Activated CD4-positive, alpha-beta T cell treated with anti-CD3 and anti-CD28 coated beads for 36 hours (primary cell): ENCODE measurements around the gene BEST4. TPM values are rescaled to one million over a fixed set of nuclear protein-coding genes. Genes with fewer than 3 reads are reported as not detected.

Experiments
- ATAC-seq: fragments of 200-7000 bp; cut with Tn5 transposase; one replicate; pipeline ENCODE4 v1.10.0; 2021; ENCODE audit warnings: mild to moderate bottlenecking, moderate library complexity
- CTCF ChIA-PET: fragments of 350-600 bp; sonication (Branson Sonifier 250); formaldehyde crosslinking; loops from one replicate; lab custom pipeline; 2021; ENCODE audit warnings: antibody characterized with exemption; lab: Charles Lee
- POLR2A ChIA-PET: fragments of 350-600 bp; sonication (Branson Sonifier 250); formaldehyde crosslinking; loops from one replicate; lab custom pipeline; 2021; ENCODE audit warnings: antibody characterized with exemption, inconsistent platforms; lab: Charles Lee
- DNase-seq: peaks from one replicate; pipeline ENCODE4 v3.0.0-alpha.2; 2020
- H3K27ac Mint-ChIP-seq: one replicate; pipeline ENCODE4 v1.8.0; 2021; ENCODE audit warnings: mixed read lengths
- H3K27me3 Mint-ChIP-seq: one replicate; pipeline ENCODE4 v1.8.0; 2021; ENCODE audit warnings: mixed read lengths
- H3K36me3 Mint-ChIP-seq: one replicate; pipeline ENCODE4 v1.8.0; 2021; ENCODE audit warnings: low read depth, mixed read lengths
- H3K4me1 Mint-ChIP-seq: one replicate; pipeline ENCODE4 v1.8.0; 2021; ENCODE audit warnings: mixed read lengths
- H3K4me3 Mint-ChIP-seq: one replicate; pipeline ENCODE4 v1.8.0; 2021; ENCODE audit warnings: mild to moderate bottlenecking, moderate library complexity, mixed read lengths
- H3K9me3 Mint-ChIP-seq: one replicate; pipeline ENCODE4 v1.8.0; 2021; ENCODE audit warnings: low read depth, mixed read lengths
- intact Hi-C, 2 experiments: fragments of 100-400 bp; cut with DNase I in 1 of 2; cut with micrococcal nuclease in 1 of 2; formaldehyde crosslinking; loops; one replicate each; pipeline versions ENCODE4 v1.14.2 to v1.15.1; 2022 to 2024; cut with DNase I, micrococcal nuclease
- total RNA-seq, 2 experiments: library from RNA; stranded (reverse); gene quantifications; one replicate each; pipeline ENCODE4 v1.2.3, GENCODE V29; 2021

BEST4 gene
- total RNA-seq = under 1 TPM; 0.69 to 0.71 TPM

GRCh38 chr1:44788120-44788860 is at the start of gene BEST4:
TSS of gene BEST4 (minus strand) at chr1:44788170. CDS start at chr1:44787705, 465 bp downstream.
- Mint-ChIP-seq H3K4me1 (peaks cover 27% of the 10 kb centered on the region), H3K36me3 (peaks cover 1% of the 10 kb centered on the region), H3K4me3 (no peak within 1 kb of the TSS), H3K27ac (no peak within 1 kb of the TSS), H3K27me3 (no peaks in the 10 kb centered on the region), H3K9me3 (no peaks in the 10 kb centered on the region)
- ChIA-PET POLR2A (interaction anchor here (0.6 to 3.2 kb wide), 7 partner anchors 12 to 760 kb away, joined by 3 to 29 read pairs (median 5); partner anchors contain the start of genes DYNLT4, PLK3 and RNU5D-1), CTCF (interaction anchor here (0.6 to 1.3 kb wide), 6 partner anchors 8 to 705 kb away, joined by 3 to 4 read pairs (median 3); partner anchors contain the start of gene PLK3)
- DNase-seq (no peak), ATAC-seq (no peak)
- intact Hi-C loops = loop anchor here in 1 of 2 experiments (5.0 kb wide), 1 partner anchor 224 kb away; the partner anchor contains the start of genes HECTD3 and UROD

GRCh38 chr1:44835738-44836675 is 48.0 kb upstream of the BEST4 start:
- H3K4me1 Mint-ChIP-seq = peaks cover 3% of the 10 kb centered on the region
- H3K36me3 Mint-ChIP-seq = no peaks in the 10 kb centered on the region
- ATAC-seq = peak; percentile 99
- H3K27me3 Mint-ChIP-seq = peaks cover 5% of the 10 kb centered on the region
- no peaks in the 10 kb centered on the region for H3K9me3 Mint-ChIP-seq
- POLR2A ChIA-PET = interaction anchor here (0.6 to 1.0 kb wide), 2 partner anchors 17 to 153 kb away, joined by 3 to 7 read pairs; no protein-coding TSS in a partner anchor
- peak; percentile 96 for DNase-seq
- CTCF ChIA-PET = interaction anchor here (0.6 to 2.0 kb wide), 7 partner anchors 8 to 731 kb away, joined by 3 to 7 read pairs (median 3); no protein-coding TSS in a partner anchor
- no peak overlapping the region for H3K27ac Mint-ChIP-seq
- H3K4me3 Mint-ChIP-seq = no peak overlapping the region
- intact Hi-C loops = loop anchor here (1.0 to 5.0 kb wide), 8 partner anchors 50 to 657 kb away; partner anchors contain the start of genes HECTD3 (in 2 of the 2), TESK2 (in 1 of the 2) and UROD (in 1 of the 2)

GRCh38 chr1:44834328-44834727 is 46.4 kb upstream of the BEST4 start:
- Mint-ChIP-seq H3K27ac (no peak overlapping the region), H3K9me3 (no peaks in the 10 kb centered on the region), H3K36me3 (no peaks in the 10 kb centered on the region), H3K27me3 (peaks cover under 1% of the 10 kb centered on the region), H3K4me1 (peaks cover 3% of the 10 kb centered on the region), H3K4me3 (no peak overlapping the region)
- ChIA-PET POLR2A (no interaction called here), CTCF (interaction anchor here (0.7 to 2.0 kb wide), 3 partner anchors 14 to 415 kb away, joined by 3 to 7 read pairs (median 4); no protein-coding TSS in a partner anchor)
- DNase-seq = no peak
- ATAC-seq = no peak
- intact Hi-C loops = loop anchor here in 1 of 2 experiments (2.0 kb wide), 1 partner anchor 466 kb away; no protein-coding TSS in a partner anchor

GRCh38 chr1:44832056-44832705 is 44.2 kb upstream of the BEST4 start:
- no peak for ATAC-seq
- H3K4me1 Mint-ChIP-seq = peaks cover 3% of the 10 kb centered on the region
- no peak overlapping the region for H3K27ac Mint-ChIP-seq
- intact Hi-C loops = no loop called here
- H3K36me3 Mint-ChIP-seq = no peaks in the 10 kb centered on the region
- H3K27me3 Mint-ChIP-seq = no peaks in the 10 kb centered on the region
- POLR2A ChIA-PET = interaction anchor here (0.5 to 0.6 kb wide), 2 partner anchors 18 to 19 kb away, joined by 3 read pairs; no protein-coding TSS in a partner anchor
- CTCF ChIA-PET = interaction anchor here (0.6 kb wide), 1 partner anchor 9 kb away, joined by 3 read pairs; no protein-coding TSS in a partner anchor
- no peak overlapping the region for H3K4me3 Mint-ChIP-seq
- no peaks in the 10 kb centered on the region for H3K9me3 Mint-ChIP-seq
- DNase-seq = no peak

- Mint-ChIP-seq H3K27ac (no peak overlapping the region), H3K4me3 (no peak overlapping the region), H3K4me1 (peaks cover 3% of the 10 kb centered on the region), H3K27me3 (no peaks in the 10 kb centered on the region), H3K9me3 (no peaks in the 10 kb centered on the region), H3K36me3 (no peaks in the 10 kb centered on the region)
- no peak for ATAC-seq
- POLR2A ChIA-PET = interaction anchor here (1.1 kb wide), 1 partner anchor 32 kb away, joined by 5 read pairs; the partner anchor contains the start of gene PLK3
- no peak for DNase-seq
- intact Hi-C loops = no loop called here
- CTCF ChIA-PET = interaction anchor here (0.6 kb wide), 1 partner anchor 9 kb away, joined by 3 read pairs; no protein-coding TSS in a partner anchor
Measured at GRCh38 chr1:44831516-44831915, 43.5 kb upstream of the BEST4 start.

- no peak overlapping the region for H3K4me3 Mint-ChIP-seq
Measured at GRCh38 chr1:44830900-44831304, 42.9 kb upstream of the BEST4 start.

GRCh38 chr1:44829506-44830384 is 41.8 kb upstream of the BEST4 start:
- CTCF ChIA-PET = interaction anchor here (0.6 to 1.1 kb wide), 4 partner anchors 134 to 1044 kb away, joined by 3 to 4 read pairs (median 3); no protein-coding TSS in a partner anchor
- POLR2A ChIA-PET = interaction anchor here (0.5 to 2.4 kb wide), 5 partner anchors 10 to 114 kb away, joined by 3 to 7 read pairs (median 5); no protein-coding TSS in a partner anchor
- no peak for ATAC-seq
- no peaks in the 10 kb centered on the region for H3K36me3 Mint-ChIP-seq
- no peaks in the 10 kb centered on the region for H3K9me3 Mint-ChIP-seq
- no peaks in the 10 kb centered on the region for H3K4me1 Mint-ChIP-seq
- intact Hi-C loops = no loop called here
- no peak overlapping the region for H3K27ac Mint-ChIP-seq
- no peaks in the 10 kb centered on the region for H3K27me3 Mint-ChIP-seq
- H3K4me3 Mint-ChIP-seq = no peak overlapping the region
- DNase-seq = no peak

More at GRCh38 chr1:44830900-44831304, 42.9 kb upstream of the BEST4 start:
- no peaks in the 10 kb centered on the region for H3K36me3 Mint-ChIP-seq
- no peak overlapping the region for H3K27ac Mint-ChIP-seq
- DNase-seq = no peak
- H3K4me1 Mint-ChIP-seq = peaks cover 3% of the 10 kb centered on the region
- ChIA-PET CTCF (no interaction called here), POLR2A (interaction anchor here (0.6 to 2.4 kb wide), 3 partner anchors 12 to 100 kb away, joined by 3 to 7 read pairs (median 5); partner anchors contain the start of gene PLK3)
- no peak for ATAC-seq
- intact Hi-C loops = no loop called here
- H3K9me3 Mint-ChIP-seq = no peaks in the 10 kb centered on the region
- no peaks in the 10 kb centered on the region for H3K27me3 Mint-ChIP-seq

GRCh38 chr1:44828841-44829440 is 41.0 kb upstream of the BEST4 start:
- Mint-ChIP-seq H3K27me3 (no peaks in the 10 kb centered on the region), H3K27ac (no peak overlapping the region), H3K36me3 (no peaks in the 10 kb centered on the region), H3K4me3 (no peak overlapping the region), H3K4me1 (no peaks in the 10 kb centered on the region), H3K9me3 (no peaks in the 10 kb centered on the region)
- POLR2A ChIA-PET = interaction anchor here (2.4 kb wide), 1 partner anchor 10 kb away, joined by 7 read pairs; no protein-coding TSS in a partner anchor
- intact Hi-C loops = no loop called here
- ATAC-seq (no peak), DNase-seq (no peak)
- CTCF ChIA-PET = no interaction called here

GRCh38 chr1:44828003-44828651 is 40.2 kb upstream of the BEST4 start:
- Mint-ChIP-seq H3K9me3 (no peaks in the 10 kb centered on the region), H3K4me1 (no peaks in the 10 kb centered on the region), H3K4me3 (no peak overlapping the region), H3K36me3 (no peaks in the 10 kb centered on the region), H3K27ac (no peak overlapping the region), H3K27me3 (no peaks in the 10 kb centered on the region)
- ATAC-seq (no peak), DNase-seq (no peak)
- CTCF ChIA-PET = interaction anchor here (0.7 kb wide), 1 partner anchor 119 kb away, joined by 4 read pairs; no protein-coding TSS in a partner anchor
- intact Hi-C loops = no loop called here
- POLR2A ChIA-PET = interaction anchor here (1.0 kb wide), 1 partner anchor 9 kb away, joined by 4 read pairs; no protein-coding TSS in a partner anchor
